Astrocyte (in vitro differentiated cells and primary cell): ENCODE results near the gene TMPRSS6. TPM values are rescaled to one million over a fixed set of nuclear protein-coding genes. Genes with fewer than 3 reads are reported as not detected.

Source experiments
- DNase-seq: peaks from one replicate; pipeline ENCODE4 v3.0.0-alpha.2; 2010; ENCODE audit warnings: low read depth
- FAIRE-seq: peaks from 2 replicates; lab custom pipeline; 2011; peaks lifted over from hg19 to GRCh38; lab: Jason Lieb, UNC
- H2AFZ ChIP-seq: 2 replicates; pipeline ENCODE4 v1.6.0; 2012; ENCODE audit warnings: low read depth, low read length, inconsistent platforms
- H3K27ac ChIP-seq: 2 replicates; pipeline ENCODE4 v1.5.1; 2011; ENCODE audit warnings: low read depth, low read length, inconsistent platforms
- H3K27me3 ChIP-seq: 2 replicates; pipeline ENCODE4 v1.6.0; 2011; ENCODE audit warnings: low read length, inconsistent platforms; ENCODE audit not compliant: insufficient read depth
- H3K36me3 ChIP-seq: 2 replicates; pipeline ENCODE4 v1.5.1; 2011; ENCODE audit warnings: low read length, inconsistent platforms; ENCODE audit not compliant: insufficient read depth
- H3K4me1 ChIP-seq: 2 replicates; pipeline ENCODE4 v1.5.1; 2011; ENCODE audit warnings: low read length, inconsistent platforms; ENCODE audit not compliant: insufficient read depth
- H3K4me2 ChIP-seq: 2 replicates; pipeline ENCODE4 v1.6.0; 2012; ENCODE audit warnings: low read length, inconsistent platforms
- H3K4me3 ChIP-seq: 2 replicates; pipeline ENCODE4 v1.5.1; 2011; ENCODE audit warnings: low read depth, mild to moderate bottlenecking, low read length, inconsistent platforms; ENCODE audit not compliant: insufficient read depth
- H3K79me2 ChIP-seq: 2 replicates; pipeline ENCODE4 v1.6.0; 2012; ENCODE audit warnings: mild to moderate bottlenecking, low read length, inconsistent platforms; ENCODE audit not compliant: insufficient read depth
- H3K9ac ChIP-seq: 2 replicates; pipeline ENCODE4 v1.6.0; 2012; ENCODE audit warnings: mild to moderate bottlenecking, low read length, inconsistent platforms
- H3K9me3 ChIP-seq: 2 replicates; pipeline ENCODE4 v1.5.1; 2012; ENCODE audit warnings: low read depth, mild to moderate bottlenecking, low read length, inconsistent platforms; ENCODE audit not compliant: insufficient read depth
- H4K20me1 ChIP-seq: 2 replicates; pipeline ENCODE4 v1.6.0; 2012; ENCODE audit warnings: low read length, inconsistent platforms; ENCODE audit not compliant: insufficient read depth
- H3K27ac Mint-ChIP-seq: one replicate; pipeline ENCODE4 v1.8.0; 2021; ENCODE audit warnings: mild to moderate bottlenecking, mixed read lengths; ENCODE audit not compliant: unreplicated experiment
- H3K27me3 Mint-ChIP-seq: one replicate; pipeline ENCODE4 v1.8.0; 2021; ENCODE audit warnings: low read depth, mixed read lengths; ENCODE audit not compliant: unreplicated experiment
- H3K36me3 Mint-ChIP-seq: one replicate; pipeline ENCODE4 v1.8.0; 2021; ENCODE audit warnings: low read depth, mixed read lengths; ENCODE audit not compliant: unreplicated experiment
- H3K4me1 Mint-ChIP-seq: one replicate; pipeline ENCODE4 v1.8.0; 2021; ENCODE audit warnings: low read depth, mixed read lengths; ENCODE audit not compliant: unreplicated experiment
- H3K4me3 Mint-ChIP-seq: one replicate; pipeline ENCODE4 v1.8.0; 2021; ENCODE audit warnings: mild to moderate bottlenecking, moderate library complexity, mixed read lengths; ENCODE audit not compliant: unreplicated experiment
- H3K9me3 Mint-ChIP-seq: one replicate; pipeline ENCODE4 v1.8.0; 2021; ENCODE audit warnings: mild to moderate bottlenecking, mixed read lengths; ENCODE audit not compliant: unreplicated experiment
- CTCF ChIP-seq: IDR thresholded peaks from 2 replicates; pipeline ENCODE4 v1.5.1; 2011; ENCODE audit warnings: low read depth, mild to moderate bottlenecking, inconsistent platforms, low read length, moderate library complexity; ENCODE audit not compliant: insufficient read depth
- EZH2 ChIP-seq: IDR thresholded peaks from 2 replicates; pipeline ENCODE4 v1.6.1; 2012; ENCODE audit warnings: mild to moderate bottlenecking, low read length, inconsistent platforms; ENCODE audit not compliant: insufficient read depth
- total RNA-seq: library from RNA; stranded (reverse); gene quantifications from 2 replicates; pipeline ENCODE4 v1.2.1, GENCODE V29; 2021

The TMPRSS6 gene
- total RNA-seq, 1 donor from 2014 or later: not detected

GRCh38 chr22:37090920-37091695 lies 18.4 kb downstream of the TMPRSS6 start:
- H3K9me3 ChIP-seq: no peaks in the 10 kb centered on the region
- Mint-ChIP-seq H3K27ac (no peak overlapping the region), H3K27me3 (peaks cover 58% of the 10 kb centered on the region), H3K4me1 (peaks cover 1% of the 10 kb centered on the region), H3K4me3 (no peak overlapping the region), H3K36me3 (no peaks in the 10 kb centered on the region), H3K9me3 (no peaks in the 10 kb centered on the region)
- no peaks in the 10 kb centered on the region for H3K79me2 ChIP-seq
- H3K4me1 ChIP-seq: no peaks in the 10 kb centered on the region
- no peak overlapping the region for H3K4me3 ChIP-seq
- H2AFZ ChIP-seq: no peak overlapping the region
- no peak overlapping the region for H3K27ac ChIP-seq
- no peaks in the 10 kb centered on the region for H3K36me3 ChIP-seq
- no peak overlapping the region for H3K4me2 ChIP-seq
- no peak for FAIRE-seq
- TF ChIP-seq CTCF (no peak), EZH2 (no peak)
- no peaks in the 10 kb centered on the region for H4K20me1 ChIP-seq
- H3K9ac ChIP-seq: no peak overlapping the region
- H3K27me3 ChIP-seq: peaks cover 13% of the 10 kb centered on the region
- DNase-seq: no peak

- Mint-ChIP-seq H3K4me3 (no peak overlapping the region), H3K27me3 (peaks cover 51% of the 10 kb centered on the region)
- FAIRE-seq: no peak
Observed at GRCh38 chr22:37089434-37089833, 20.1 kb downstream of the TMPRSS6 start.

More at GRCh38 chr22:37089434-37089833, 20.1 kb downstream of the TMPRSS6 start:
- Histone ChIP-seq H3K36me3 (no peaks in the 10 kb centered on the region), H2AFZ (no peak overlapping the region), H3K4me1 (no peaks in the 10 kb centered on the region), H3K27me3 (peaks cover 10% of the 10 kb centered on the region), H3K4me3 (no peak overlapping the region), H4K20me1 (no peaks in the 10 kb centered on the region), H3K4me2 (no peak overlapping the region), H3K27ac (no peak overlapping the region), H3K9me3 (no peaks in the 10 kb centered on the region), H3K9ac (no peak overlapping the region), H3K79me2 (no peaks in the 10 kb centered on the region)
- no peak for DNase-seq
- peaks cover 1% of the 10 kb centered on the region for H3K4me1 Mint-ChIP-seq
- no peaks in the 10 kb centered on the region for H3K36me3 Mint-ChIP-seq
- no peaks in the 10 kb centered on the region for H3K9me3 Mint-ChIP-seq
- H3K27ac Mint-ChIP-seq: no peak overlapping the region
- no peak for TF ChIP-seq CTCF
